22Rv1 (cell line): ENCODE measurements around the gene NAA15.

Experiments used
- CTCF ChIP-seq: fragments of 450-650 bp; IDR thresholded peaks from 2 replicates; pipeline ENCODE4 v1.5.1; 2017; ENCODE audit warnings: mild to moderate bottlenecking
- ZFX ChIP-seq: fragments of 450-650 bp; IDR thresholded peaks from 2 replicates; pipeline ENCODE4 v1.6.1; 2017; ENCODE audit warnings: antibody characterized with exemption, borderline replicate concordance

GRCh38 chr4:139265654-139266053, 35.7 kb upstream of the NAA15 start:
- no peak for TF ChIP-seq CTCF
- TF ChIP-seq ZFX: no peak
